HL-60/S4 treated with phorbol 12-myristate 13-acetate at 8.2 ng/mL for 4 days and 3 days (cell line): ENCODE measurements around the gene CFHR2.
"Not testable (repeated sequence)": the region's sequence is repeated elsewhere in the genome, so short reads cannot be mapped to it uniquely, and the experiment has no call there.

ENCODE experiments used
- in situ Hi-C: fragments of 300-500 bp; cut with MboI; formaldehyde crosslinking; loops from 2 replicates; pipeline ENCODE4 v1.15.0; 2022; ENCODE audit warnings: low sequenced_read_pairs

The CFHR2 gene

DNA sequence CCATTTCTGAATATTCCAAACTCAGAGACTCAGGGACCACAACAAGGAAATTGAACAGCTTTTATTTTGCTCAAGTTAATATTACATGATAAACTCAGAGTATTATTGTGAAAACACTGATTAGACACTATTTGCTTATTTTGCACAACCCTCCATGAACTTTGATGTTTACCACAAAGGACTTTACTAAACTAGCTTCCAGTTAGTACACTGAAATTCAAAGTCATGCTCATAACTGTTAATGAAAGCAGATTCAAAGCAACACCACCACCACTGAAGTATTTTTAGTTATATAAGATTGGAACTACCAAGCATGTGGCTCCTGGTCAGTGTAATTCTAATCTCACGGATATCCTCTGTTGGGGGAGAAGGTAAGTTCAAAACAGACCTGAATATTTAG, at the start of gene CFHR2:
Gene CFHR2 (plus strand): TSS at position 171 of the 400 bp plus-strand sequence. CDS start 143 bp downstream, at position 314.
- in situ Hi-C loops = not testable (repeated sequence)

DNA sequence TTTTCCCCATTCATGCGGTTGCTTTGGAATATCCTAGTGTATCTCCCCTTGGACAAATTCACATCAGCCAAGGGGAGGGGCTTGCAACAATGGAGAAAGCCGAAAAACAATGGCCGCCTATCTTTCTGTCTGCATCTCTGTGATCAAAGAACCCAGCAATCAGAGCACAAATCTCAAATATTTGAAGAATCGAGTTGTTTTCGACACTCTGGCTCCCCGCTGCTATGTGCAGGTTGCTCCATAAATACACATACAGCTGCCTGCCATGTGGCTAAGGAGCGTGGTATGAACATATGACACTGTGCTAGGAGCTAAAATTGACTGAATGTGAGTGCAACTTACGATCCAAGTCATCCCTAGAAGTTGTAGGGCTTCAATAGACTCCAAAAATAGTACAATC, 47.2 kb upstream of the CFHR2 start:
- in situ Hi-C loops = no loop called here

DNA sequence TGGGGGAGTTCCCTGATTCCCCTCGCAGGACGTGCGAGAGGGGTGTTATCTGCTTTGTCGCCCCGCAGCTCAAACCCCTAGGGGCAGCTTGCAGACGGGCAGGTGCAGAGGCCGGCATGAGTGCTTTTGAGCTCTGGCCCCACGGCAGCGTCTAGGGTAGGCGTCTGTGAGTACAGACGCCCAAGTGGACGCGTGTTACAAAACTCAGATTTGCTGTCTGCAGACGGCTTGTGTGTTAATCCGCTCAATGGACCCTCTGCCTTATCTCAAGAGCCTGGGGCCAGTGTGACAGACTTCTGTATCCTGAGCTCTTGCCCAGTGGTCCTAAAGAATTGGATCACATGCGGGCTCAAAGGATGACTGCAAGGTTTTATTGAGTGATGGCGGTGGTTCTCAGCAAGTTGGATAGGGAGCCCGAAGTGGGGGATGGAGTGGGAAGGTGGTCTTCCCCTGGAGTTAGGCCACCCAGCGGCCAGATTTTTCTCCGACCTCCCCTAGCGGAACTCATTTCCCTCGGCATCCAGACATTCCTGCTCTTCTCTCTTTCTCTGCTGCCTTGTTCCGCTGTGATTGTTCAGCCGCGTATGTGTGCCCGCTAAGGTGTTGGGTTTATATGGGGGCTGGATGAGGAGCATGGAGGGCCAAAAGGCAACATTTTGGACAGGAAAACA, 46.2 kb upstream of the CFHR2 start:
- in situ Hi-C loops = no loop called here

DNA sequence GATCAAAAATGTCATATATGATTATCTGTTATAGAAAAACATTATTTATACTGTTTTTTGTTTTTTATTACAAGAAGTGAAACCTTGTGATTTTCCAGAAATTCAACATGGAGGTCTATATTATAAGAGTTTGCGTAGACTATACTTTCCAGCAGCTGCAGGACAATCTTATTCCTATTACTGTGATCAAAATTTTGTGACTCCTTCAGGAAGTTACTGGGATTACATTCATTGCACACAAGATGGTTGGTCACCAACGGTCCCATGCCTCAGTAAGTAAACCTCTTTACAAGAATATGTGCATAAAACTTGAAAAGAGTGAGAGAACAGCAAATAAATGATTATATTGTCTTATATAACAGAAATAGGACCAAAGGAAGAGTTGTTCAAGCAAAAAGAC, 41.2 kb upstream of the CFHR2 start:
- in situ Hi-C loops = no loop called here

DNA sequence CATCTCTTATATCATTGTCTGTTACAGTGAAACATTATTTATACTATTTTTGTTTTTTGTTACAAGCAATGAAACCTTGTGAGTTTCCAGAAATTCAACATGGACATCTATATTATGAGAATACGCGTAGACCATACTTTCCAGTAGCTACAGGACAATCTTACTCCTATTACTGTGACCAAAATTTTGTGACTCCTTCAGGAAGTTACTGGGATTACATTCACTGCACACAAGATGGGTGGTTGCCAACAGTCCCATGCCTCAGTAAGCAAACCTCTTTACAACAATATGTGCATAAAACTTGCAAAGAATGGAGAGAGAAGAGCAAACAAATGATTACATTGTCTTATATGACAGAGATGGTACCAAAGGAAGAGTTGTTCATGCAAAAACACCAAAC, 33.3 kb upstream of the CFHR2 start:
- in situ Hi-C loops = no loop called here

DNA sequence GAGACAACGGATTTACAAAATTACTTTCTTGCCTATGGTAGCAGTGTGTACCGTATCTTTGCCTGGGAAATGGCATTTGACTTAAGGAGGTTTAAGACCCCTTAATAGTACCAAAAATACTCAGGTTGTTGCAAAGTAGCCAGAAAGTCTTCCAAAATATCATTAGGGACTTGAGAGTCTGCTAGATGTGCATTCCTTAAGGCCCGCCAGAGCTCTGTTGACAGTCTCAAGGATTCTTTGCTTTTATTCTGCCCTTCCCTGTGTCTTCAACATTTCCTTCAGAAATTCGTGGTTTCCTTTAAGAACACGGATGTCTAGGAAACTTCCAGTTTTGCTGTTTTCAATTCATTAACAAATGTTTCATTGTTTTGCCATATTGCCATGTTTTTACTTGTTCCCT, 31.3 kb upstream of the CFHR2 start:
- in situ Hi-C loops = not testable (repeated sequence)

DNA sequence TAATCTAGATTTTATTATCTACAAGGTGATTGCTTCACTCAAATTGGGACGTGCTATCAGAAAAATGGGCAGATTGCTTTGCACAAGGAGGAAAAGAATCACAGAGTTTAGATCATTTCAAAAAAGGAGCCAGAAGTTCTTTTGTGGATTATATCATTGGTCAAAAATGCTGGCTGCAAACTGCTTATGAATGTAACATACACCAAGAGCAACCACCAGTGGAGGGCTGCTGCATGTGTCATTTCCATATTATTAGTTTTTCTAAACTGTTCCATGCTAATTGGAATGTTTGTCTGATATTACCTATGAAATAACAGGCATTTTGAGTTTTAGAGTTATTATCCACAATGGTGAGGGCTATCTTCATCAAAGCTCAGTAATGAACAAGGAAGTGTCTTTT, 16.7 kb upstream of the CFHR2 start:
- in situ Hi-C loops = not testable (repeated sequence)

DNA sequence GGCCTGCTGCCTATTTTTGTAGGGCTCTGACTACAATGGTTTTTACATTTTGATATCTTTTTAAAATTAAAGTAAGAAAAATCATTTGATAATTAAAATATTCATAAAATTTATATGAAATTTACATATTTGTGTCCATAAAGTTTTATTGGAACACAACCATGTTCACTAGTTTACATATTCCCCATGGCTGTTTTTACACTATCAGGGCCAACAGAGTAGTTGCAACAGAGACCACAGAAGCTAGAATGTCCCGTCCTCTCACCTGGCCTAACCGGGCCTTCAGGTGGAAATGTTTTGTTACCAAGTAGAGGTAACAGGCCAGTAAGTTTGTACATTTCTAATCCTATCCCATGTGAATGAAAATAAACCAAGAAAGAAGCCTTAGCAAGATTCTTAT, 10.7 kb upstream of the CFHR2 start:
- in situ Hi-C loops = not testable (repeated sequence)

DNA sequence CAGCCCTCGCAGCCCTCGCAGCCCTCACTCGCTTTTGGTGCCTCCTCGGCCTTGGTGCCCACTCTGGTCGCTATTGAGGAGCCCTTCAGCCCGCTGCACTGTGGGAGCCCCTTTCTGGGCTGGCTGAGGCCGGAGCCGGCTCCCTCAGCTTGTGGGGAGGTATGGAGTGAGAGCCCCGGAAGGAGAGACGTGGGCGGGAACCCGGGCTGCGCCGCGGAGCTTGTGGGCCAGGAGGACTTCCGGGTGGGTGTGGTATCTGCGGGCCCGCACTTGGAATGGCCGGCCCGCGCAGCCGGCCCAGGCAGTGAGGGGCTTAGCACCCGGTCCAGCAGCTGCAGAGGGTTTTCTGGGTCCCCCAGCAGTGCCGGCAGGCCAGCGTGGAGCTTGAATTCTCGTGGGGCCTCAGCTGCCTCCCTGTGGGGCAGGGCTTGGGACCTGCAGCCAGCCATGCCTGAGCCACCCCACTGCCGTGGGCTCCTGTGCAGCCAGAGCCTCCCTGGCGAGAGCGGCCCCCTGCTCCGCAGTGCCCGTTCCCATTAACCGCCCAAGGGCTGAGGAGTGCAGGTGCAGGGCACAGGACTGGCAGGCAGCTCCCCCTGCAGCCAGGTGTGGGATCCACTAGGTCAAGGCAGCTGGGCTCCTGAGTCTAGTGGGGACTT, 9.9 kb upstream of the CFHR2 start:
- in situ Hi-C loops = no loop called here

DNA sequence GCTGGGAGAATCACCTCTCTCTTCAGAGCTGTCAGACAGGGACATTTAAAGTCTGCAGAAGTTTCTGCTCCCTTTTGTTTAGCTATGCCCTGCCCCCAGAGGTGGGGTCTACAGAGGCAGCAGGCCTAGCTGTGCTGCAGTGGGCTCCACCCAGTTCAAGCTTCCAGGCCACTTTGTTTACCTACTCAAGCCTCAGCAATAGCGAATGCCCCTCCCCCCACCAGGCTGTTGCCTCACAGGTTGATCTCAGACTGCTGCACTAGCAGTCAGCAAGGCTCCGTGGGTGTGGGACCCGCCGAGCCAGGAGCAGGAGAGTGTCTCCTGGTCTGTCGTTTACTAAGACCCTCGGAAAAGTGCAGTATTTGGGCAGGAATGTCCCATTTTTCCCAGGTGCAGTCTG, 2.1 kb upstream of the CFHR2 start:
- in situ Hi-C loops = not testable (repeated sequence)

DNA sequence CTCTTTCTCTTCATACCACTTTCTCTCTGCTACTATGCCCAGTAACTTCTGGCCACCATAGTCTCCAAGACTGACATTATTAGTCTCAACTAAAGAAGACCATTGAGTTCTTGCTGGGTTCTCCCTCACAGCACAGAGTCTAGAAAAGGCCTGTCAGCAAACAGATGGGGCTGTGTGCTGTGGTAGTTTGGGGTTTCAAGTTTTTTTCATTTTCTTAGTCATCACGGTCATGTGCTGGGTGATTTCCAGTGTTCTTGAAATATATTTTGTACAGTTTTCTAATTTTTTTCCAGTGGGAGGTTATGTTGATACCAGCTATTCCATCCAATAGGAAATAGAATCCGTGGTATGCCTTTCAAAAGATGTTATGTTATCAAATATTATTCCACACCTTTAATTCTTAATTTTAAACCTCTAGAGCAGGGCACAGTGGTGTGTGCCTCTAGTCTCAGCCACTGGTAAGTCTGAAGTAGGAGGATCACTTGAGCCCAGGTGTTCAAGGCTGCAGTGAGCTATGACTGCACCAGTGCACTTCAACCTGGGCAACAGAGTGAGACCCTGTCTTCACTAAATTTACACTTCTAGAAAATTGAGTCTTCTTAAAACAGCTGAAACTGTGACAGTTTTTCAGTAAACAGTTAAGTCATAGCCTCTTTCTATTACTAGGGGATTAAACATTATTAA, 8.3 kb downstream of the CFHR2 start:
- in situ Hi-C loops = no loop called here

DNA sequence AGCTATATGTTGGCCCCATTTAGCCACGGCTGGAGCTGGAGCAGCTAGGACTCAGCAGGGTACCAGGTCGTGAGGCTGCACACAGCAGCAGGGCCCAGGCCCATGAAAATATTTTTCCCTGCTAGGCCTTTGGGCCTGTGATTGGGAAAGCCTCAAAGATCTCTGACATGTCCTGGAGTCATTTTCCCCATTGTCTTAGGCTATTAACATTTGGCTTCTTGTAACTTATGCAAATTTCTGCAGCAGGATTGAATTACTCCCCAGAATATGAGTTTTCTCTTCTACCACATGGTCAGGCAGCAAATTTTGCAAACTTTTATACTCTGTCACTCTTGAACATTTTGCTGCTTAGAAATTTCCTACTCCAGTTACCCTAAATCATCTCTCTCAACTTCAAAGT, 11.2 kb downstream of the CFHR2 start:
- in situ Hi-C loops = no loop called here

DNA sequence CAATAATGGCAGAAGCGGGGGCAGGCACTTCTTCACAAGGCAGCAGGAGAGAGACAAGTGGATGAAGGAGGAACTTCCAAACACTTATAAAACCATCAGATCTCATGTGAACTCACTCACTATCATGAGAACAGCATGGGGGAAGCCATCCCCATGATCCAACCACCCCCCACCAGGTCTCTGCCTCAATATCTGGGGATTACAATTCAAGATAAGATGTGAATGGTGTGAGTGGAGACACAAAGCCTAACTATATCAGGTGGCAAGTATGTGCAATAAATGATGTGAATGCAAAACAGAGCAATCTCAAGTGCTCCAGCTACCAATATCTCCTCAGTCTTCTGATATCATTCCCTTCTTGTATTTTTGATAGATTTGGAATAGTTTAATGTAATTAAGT, 12.4 kb downstream of the CFHR2 start:
- in situ Hi-C loops = no loop called here

DNA sequence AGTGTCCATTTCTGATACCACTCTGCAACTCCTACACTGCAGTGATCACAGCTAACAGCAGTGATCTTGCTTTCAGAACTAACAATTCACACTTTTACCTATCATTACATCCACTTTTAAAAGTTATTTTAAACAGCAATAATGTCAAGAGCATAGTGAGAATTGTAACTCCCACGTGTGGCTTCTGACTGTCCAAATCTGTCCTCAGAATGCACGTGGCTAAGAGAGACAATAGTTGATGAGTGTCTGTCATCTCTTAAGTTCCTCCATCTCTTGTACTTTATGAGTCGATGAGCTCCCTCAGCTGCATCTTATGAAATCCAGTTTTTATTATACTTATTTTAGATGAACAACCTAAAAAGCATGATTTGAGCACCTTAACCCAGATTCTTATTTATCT, 17.3 kb downstream of the CFHR2 start:
- in situ Hi-C loops = no loop called here

DNA sequence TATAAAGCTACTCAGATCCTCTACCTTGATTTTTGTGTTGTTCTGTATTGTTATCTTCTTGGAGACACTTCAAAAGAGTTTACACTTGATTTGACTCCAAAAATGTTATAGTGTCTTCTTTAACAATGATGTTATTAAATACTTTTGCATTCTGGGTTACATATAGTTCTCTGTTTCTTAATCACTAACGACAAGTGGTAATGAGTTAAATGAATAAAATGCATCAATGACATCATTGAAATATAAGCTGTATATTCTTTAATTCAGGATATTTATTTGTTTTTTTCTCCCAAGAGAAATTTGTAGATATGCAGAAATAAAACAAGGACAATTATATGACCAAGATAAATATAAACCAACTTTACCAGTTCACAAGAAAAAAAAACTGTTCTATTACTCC, 26.6 kb downstream of the CFHR2 start:
- in situ Hi-C loops = no loop called here

DNA sequence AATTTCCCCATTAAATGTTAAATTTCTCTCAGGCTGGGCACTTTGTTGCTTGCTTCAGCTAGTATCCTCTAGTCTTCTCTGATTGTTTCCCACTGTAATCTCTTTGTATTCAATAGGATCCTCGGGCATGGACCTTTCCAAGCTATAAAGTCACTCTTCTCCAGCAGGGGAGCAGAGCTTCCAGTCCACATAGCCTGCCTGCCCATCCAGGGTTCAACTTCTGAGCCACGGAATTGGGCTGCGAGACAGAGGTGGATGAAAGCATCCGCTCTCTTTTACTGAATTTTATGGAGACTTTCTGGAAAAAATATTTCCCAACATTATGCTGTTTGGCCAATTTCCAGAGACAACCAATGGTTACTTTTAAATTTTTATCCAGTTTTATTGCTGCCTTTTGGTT, 32.7 kb downstream of the CFHR2 start:
- in situ Hi-C loops = no loop called here

DNA sequence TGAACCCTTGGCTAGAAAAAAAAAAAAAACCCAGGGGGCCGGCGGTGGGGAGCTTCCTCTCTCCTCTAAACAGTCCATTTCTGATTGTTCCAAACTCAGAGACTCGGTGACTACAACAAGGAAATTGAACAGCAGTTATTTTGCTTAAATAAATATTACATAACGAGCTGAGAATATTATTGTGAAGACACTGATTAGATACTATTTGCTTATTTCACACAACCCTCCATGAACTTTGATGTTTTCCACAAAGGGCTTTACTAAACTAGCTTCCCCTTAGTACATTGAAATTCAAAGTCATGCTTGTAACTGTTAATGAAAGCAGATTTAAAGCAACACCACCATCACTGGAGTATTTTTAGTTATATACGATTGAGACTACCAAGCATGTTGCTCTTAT, 33.7 kb downstream of the CFHR2 start, which contains the start of gene CFHR5:
Gene CFHR5 (plus strand): TSS at position 279 of the 400 bp plus-strand sequence. CDS start 109 bp downstream, at position 388.
- in situ Hi-C loops = no loop called here

DNA sequence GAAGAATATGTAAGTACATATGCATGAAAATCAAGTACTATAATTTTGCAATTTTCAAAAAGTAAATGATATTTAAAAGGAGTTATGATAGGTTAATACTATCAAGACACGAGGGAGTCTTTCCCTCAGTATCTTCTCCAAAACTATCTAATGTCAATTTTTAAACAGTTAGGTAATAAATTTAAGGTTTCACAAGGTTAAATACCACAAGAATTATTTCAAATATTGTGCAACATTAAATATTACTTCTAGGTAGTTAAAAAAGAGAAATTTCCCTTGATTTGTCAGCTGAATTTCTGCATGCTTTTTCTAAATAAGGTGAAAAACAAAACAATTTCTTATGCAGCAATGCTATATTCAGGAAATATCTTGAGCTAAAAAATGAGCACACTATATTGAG, 37.3 kb downstream of the CFHR2 start:
- in situ Hi-C loops = no loop called here

DNA sequence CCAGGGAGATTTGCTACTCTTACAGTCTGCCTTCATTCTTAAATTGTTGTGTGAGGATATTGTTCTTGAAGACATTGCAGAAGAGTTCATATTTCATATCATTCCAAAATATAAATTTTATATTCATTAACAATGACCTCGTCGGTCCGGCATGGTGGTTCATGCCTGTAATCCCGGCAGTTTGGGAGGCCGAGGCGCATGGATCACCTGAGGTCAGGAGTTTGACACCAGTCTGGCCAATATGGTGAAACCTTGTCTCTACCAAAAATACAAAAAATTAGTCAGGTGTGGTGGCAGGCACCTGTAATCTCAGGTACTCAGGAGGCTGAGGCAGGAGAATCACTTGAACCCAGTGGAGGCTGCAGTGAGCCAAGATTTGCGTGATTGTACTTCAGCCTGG, 38.7 kb downstream of the CFHR2 start:
- in situ Hi-C loops = not testable (repeated sequence)

DNA sequence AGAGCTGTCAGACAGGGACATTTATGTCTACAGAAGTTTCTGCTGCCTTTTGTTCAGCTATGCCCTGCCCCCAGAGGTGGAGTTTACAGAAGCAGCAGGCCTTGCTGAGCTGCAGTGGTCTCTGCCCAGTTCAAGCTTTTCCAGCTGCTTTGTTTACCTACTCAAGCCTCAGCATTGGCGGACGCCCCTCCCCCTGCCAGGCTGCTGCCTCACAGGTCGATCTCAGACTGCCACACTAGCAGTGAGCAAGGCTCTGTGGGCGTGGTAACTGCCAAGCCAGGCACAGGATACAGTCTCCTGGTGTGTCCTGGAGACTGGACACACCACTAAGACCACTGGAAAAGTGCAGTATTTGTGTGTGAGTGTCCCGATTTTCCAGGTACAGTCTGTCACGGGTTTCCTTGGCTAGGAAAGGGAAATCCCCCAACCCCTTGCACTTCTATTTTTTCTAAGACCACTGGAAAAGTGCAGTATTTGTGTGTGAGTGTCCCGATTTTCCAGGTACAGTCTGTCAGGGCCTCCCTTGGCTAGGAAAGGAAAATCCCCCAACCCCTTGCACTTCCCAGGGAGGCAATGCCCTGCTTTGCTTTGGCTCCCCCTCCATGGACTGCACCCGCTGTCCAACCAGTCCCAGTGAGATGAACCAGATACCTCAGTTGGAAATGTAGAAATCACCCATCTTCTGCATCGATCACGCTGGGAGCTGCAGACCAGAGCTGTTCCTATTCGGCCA, 48.5 kb downstream of the CFHR2 start:
- in situ Hi-C loops = not testable (repeated sequence)

DNA sequence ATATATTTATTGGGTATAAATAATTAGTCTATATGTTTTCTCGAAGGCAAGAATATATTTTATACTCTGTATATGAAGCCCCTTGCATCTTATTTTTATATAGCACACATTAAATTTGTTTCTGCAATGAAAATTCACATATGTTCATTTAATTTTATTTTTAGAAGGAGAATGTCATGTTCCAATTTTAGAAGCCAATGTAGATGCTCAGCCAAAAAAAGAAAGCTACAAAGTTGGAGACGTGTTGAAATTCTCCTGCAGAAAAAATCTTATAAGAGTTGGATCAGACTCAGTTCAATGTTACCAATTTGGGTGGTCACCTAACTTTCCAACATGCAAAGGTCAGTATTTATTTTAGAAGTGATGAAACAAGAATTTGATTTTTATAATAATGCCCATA, 50.4 kb downstream of the CFHR2 start:
- in situ Hi-C loops = no loop called here
